Body of pancreas (tissue), 4 donors: ENCODE measurements around the gene PKP1.

ENCODE experiments used
- CTCF ChIP-seq, 7 experiments: fragments of 450-650 bp in 4 of 7; fragments of 200-600 bp in 3 of 7; sonication (generic) in 3 of 7; IDR thresholded peaks; one replicate each; pipeline ENCODE4 v1.5.1; 2016 to 2019; ENCODE audit warnings: antibody characterized with exemption in 7 of 7
- POLR2A ChIP-seq, 3 donors: fragments of 450-650 bp; IDR thresholded peaks; one replicate each; pipeline ENCODE4 v1.6.1; 2016; ENCODE audit warnings: antibody characterized with exemption in 3 of 3, mild to moderate bottlenecking in 2 of 3

GRCh38 chr1:201288007-201288406 lies 4.7 kb downstream of the PKP1 start:
- TF ChIP-seq CTCF (IDR thresholded peaks at IDR 0.05) (no peak), POLR2A (IDR thresholded peaks at IDR 0.05) (no peak)
